Mammary epithelial cell (primary cell): ENCODE data around the gene CDON.

Experiments used
- CTCF ChIP-seq, 2 donors: IDR thresholded peaks in 1 of 2; conservative IDR thresholded peaks in 1 of 2; 2 replicates each; pipeline ENCODE4 v1.5.1; 2011 to 2012; ENCODE audit warnings: inconsistent platforms in 2 of 2, low read length in 2 of 2, mild to moderate bottlenecking in 2 of 2, control low read depth in 1 of 2, low read depth in 1 of 2; ENCODE audit not compliant: insufficient read depth in 1 of 2; ENCODE audit errors: extremely low read depth in 1 of 2
- EZH2 ChIP-seq: IDR thresholded peaks from 2 replicates; pipeline ENCODE4 v1.6.1; 2012; ENCODE audit warnings: low read length, inconsistent platforms, borderline replicate concordance

DNA sequence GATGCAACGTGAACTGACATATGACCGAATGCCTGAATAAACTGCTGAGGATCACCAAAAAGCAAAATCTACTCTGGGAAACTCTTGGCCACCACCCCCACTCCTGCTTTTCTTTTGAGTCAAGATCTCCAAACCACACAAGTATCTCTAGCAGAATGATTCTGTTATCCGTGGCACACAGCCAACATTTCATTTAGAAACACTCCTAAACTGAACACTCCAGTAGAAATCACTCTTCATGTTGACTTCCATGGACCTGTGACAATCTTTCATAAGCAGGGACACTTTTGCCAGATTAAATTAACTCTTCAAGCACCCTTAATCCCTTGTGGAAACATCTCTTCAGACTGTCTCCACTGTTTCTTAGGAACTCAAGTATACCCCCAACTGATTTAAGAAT lies 72.4 kb downstream of the CDON start:
- no peak for TF ChIP-seq CTCF (conservative IDR thresholded peaks at IDR 0.05 in 1 of 2, IDR thresholded peaks at IDR 0.05 in 1 of 2; ENCODE audit: extremely low read depth in 1 of 2, insufficient read depth in 1 of 2, low read depth in 1 of 2, low read length in 2 of 2)
- TF ChIP-seq EZH2, result no peak
